ENCODE results near the gene JMJD7.

DNA sequence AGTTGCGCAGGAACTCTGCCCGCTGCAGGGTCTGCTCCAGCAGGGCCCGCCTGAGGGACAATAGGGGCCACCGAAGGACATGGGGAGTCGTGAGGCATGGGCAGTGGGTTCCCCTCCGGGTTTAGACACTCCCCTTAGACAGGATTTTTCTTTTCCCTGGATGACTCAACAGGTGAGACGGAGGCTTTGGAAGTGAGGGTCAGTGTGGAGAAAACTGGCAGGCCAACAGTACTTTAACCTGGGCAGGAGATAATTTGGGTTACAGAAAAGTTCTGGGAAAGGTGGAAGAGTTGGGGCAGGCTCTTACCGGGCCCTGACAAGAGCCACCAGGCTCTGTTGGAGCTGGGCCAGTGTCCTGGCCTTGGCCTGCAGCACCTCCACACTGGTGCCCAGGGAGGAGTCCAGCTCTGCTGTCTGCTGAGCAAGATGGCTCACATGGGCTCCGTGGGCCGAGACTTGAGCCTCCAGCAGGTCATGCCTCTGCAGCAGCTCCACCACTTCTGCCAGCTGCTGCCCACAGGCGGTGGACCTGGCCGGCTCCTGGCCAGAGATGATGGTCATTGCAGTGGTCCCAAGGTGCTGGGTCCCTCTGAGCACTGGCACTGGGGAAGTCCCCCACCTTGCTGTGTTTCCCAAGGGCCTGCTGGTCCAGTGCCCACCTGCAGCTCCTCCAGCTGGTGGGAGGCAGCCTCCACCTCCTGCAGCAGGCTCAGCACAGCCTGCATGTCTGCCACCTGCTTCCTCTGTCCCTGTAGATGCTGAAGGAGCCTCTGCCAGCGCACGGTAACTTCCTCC, 55.0 kb downstream of the JMJD7 start:
- TF ChIP-seq, protein P1, sequence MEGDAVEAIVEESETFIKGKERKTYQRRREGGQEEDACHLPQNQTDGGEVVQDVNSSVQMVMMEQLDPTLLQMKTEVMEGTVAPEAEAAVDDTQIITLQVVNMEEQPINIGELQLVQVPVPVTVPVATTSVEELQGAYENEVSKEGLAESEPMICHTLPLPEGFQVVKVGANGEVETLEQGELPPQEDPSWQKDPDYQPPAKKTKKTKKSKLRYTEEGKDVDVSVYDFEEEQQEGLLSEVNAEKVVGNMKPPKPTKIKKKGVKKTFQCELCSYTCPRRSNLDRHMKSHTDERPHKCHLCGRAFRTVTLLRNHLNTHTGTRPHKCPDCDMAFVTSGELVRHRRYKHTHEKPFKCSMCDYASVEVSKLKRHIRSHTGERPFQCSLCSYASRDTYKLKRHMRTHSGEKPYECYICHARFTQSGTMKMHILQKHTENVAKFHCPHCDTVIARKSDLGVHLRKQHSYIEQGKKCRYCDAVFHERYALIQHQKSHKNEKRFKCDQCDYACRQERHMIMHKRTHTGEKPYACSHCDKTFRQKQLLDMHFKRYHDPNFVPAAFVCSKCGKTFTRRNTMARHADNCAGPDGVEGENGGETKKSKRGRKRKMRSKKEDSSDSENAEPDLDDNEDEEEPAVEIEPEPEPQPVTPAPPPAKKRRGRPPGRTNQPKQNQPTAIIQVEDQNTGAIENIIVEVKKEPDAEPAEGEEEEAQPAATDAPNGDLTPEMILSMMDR (IDR thresholded peaks at IDR 0.05) = no peak
- TF ChIP-seq POLR2AphosphoS5 (IDR thresholded peaks at IDR 0.05; ENCODE audit: low read depth, low read length) = no peak
- TF ChIP-seq, protein P2, sequence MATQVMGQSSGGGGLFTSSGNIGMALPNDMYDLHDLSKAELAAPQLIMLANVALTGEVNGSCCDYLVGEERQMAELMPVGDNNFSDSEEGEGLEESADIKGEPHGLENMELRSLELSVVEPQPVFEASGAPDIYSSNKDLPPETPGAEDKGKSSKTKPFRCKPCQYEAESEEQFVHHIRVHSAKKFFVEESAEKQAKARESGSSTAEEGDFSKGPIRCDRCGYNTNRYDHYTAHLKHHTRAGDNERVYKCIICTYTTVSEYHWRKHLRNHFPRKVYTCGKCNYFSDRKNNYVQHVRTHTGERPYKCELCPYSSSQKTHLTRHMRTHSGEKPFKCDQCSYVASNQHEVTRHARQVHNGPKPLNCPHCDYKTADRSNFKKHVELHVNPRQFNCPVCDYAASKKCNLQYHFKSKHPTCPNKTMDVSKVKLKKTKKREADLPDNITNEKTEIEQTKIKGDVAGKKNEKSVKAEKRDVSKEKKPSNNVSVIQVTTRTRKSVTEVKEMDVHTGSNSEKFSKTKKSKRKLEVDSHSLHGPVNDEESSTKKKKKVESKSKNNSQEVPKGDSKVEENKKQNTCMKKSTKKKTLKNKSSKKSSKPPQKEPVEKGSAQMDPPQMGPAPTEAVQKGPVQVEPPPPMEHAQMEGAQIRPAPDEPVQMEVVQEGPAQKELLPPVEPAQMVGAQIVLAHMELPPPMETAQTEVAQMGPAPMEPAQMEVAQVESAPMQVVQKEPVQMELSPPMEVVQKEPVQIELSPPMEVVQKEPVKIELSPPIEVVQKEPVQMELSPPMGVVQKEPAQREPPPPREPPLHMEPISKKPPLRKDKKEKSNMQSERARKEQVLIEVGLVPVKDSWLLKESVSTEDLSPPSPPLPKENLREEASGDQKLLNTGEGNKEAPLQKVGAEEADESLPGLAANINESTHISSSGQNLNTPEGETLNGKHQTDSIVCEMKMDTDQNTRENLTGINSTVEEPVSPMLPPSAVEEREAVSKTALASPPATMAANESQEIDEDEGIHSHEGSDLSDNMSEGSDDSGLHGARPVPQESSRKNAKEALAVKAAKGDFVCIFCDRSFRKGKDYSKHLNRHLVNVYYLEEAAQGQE (IDR thresholded peaks at IDR 0.05; ENCODE audit: insufficient read depth in 1 of 2, low read depth in 2 of 2, low read length in 1 of 2) = no peak
- TF ChIP-seq TCF7L2 (IDR thresholded peaks at IDR 0.05; ENCODE audit: low read depth, low read length) = no peak
